ENCODE data around the gene TMPRSS11A. TPM values are rescaled to one million over a fixed set of nuclear protein-coding genes. Genes with fewer than 3 reads are reported as not detected.

Gene TMPRSS11A
- total and polyA plus RNA-seq, 2 of the 8 experiments (the other 6 are each of a cell fraction or from before 2014, with no cell fraction given): not detected

- Histone ChIP-seq H2AK5ac (ENCODE audit: low read depth, low read length) (no peak overlapping the region), H3K9me3 (ENCODE audit: insufficient read depth in 2 of 2, low read depth in 1 of 2, low read length in 1 of 2) (no peaks in the 10 kb centered on the region), H4K20me1 (replicated peaks in 1 of 2; ENCODE audit: control insufficient read depth in 1 of 2, insufficient read depth in 2 of 2, low read length in 2 of 2) (no peaks in the 10 kb centered on the region), H3K4me1 (replicated peaks in 1 of 4; ENCODE audit: control insufficient read depth in 3 of 4, insufficient read depth in 4 of 4, low read length in 3 of 4) (peaks cover 0 to 8% (median 0%) of the 10 kb centered on the region in 4 experiments; a peak in 2 of 7 replicates), H3K4ac (replicated peaks; ENCODE audit: insufficient read length, low read depth, low read length) (no peak overlapping the region), H3K79me2 (ENCODE audit: control insufficient read depth in 1 of 2, insufficient read depth in 2 of 2, low read length in 2 of 2) (no peaks in the 10 kb centered on the region), H2BK12ac (ENCODE audit: low read depth, low read length) (no peak overlapping the region), H3K18ac (ENCODE audit: extremely low read depth, low read length) (no peak overlapping the region), H2BK120ac (replicated peaks; ENCODE audit: low read depth, low read length) (no peak overlapping the region), H3K9ac (replicated peaks in 1 of 4; ENCODE audit: extremely low read depth in 1 of 4, low read depth in 3 of 4, low read length in 3 of 4) (no peak overlapping the region), H3K14ac (ENCODE audit: insufficient read length) (no peak overlapping the region), H3K27ac (ENCODE audit: low read depth, low read length) (no peak overlapping the region), H3K4me3 (ENCODE audit: extremely low read depth in 1 of 4, insufficient read depth in 2 of 4, low read depth in 3 of 4, low read length in 4 of 4) (no peak overlapping the region), H4K5ac (ENCODE audit: insufficient read length, low read depth, low read length) (no peak overlapping the region), H2BK20ac (ENCODE audit: low read length) (no peak overlapping the region), H3K56ac (replicated peaks; ENCODE audit: insufficient read length, low read depth, low read length) (no peak overlapping the region), H4K91ac (replicated peaks; ENCODE audit: insufficient read length, low read length) (no peak overlapping the region), H3K23ac (ENCODE audit: insufficient read length) (no peak overlapping the region), H2AFZ (ENCODE audit: low read length) (no peak overlapping the region), H2BK15ac (ENCODE audit: low read length) (no peak overlapping the region), H3K23me2 (ENCODE audit: low read depth, low read length) (no peaks in the 10 kb centered on the region), H3K27me3 (replicated peaks in 1 of 4; ENCODE audit: control insufficient read depth in 3 of 4, extremely low read depth in 1 of 4, insufficient read depth in 3 of 4, low read length in 3 of 4) (no peaks in the 10 kb centered on the region), H3K36me3 (ENCODE audit: control insufficient read depth in 2 of 4, insufficient read depth in 4 of 4, low read length in 3 of 4) (no peaks in the 10 kb centered on the region), H3K4me2 (ENCODE audit: insufficient read depth in 1 of 2, low read depth in 2 of 2, low read length in 2 of 2) (no peak overlapping the region), H4K8ac (ENCODE audit: extremely low read depth, insufficient read depth, low read length) (no peak overlapping the region), H2BK5ac (ENCODE audit: low read depth, low read length) (no peak overlapping the region), H3K79me1 (ENCODE audit: low read depth, low read length) (no peaks in the 10 kb centered on the region)
- CTCF ChIA-PET (ENCODE audit: partially characterized antibody): interaction anchor here (1.1 kb wide), 1 partner anchor 184 kb away, joined by 3 read pairs; no protein-coding TSS in a partner anchor
- FAIRE-seq (no peak), DNase-seq (ENCODE audit: low read depth in 1 of 2, low spot score in 2 of 2) (no peak)
- TF ChIP-seq CTCF (IDR thresholded peaks at IDR 0.05; ENCODE audit: control extremely low read depth in 1 of 3, insufficient read depth in 1 of 3, low read depth in 1 of 3, low read length in 3 of 3): no peak
- POLR2A ChIA-PET (ENCODE audit: partially characterized antibody): no interaction called here
- 86% methylated on average over 5 of the region's 5 CpGs; no CpG with 5 or more reads in 1 of the 2 experiments for WGBS, 2 experiments (ENCODE audit: extremely low coverage in 1 of 2, insufficient coverage in 1 of 2, insufficient read length in 1 of 2, insufficient replicate concordance in 2 of 2, low coverage in 1 of 2, low lambda C conversion rate in 2 of 2, missing lambda C conversion rate in 1 of 2)
Observed at GRCh38 chr4:67933038-67933437, 30.3 kb downstream of the TMPRSS11A start.

All from H1 (cell line).